ENCODE measurements around the gene MRRF. TPM values are rescaled to one million over a fixed set of nuclear protein-coding genes. Genes with fewer than 3 reads are reported as not detected.

MRRF gene
- total and polyA plus RNA-seq, 5 donors: 23.1 to 33.8 (median 26.7) TPM

DNA sequence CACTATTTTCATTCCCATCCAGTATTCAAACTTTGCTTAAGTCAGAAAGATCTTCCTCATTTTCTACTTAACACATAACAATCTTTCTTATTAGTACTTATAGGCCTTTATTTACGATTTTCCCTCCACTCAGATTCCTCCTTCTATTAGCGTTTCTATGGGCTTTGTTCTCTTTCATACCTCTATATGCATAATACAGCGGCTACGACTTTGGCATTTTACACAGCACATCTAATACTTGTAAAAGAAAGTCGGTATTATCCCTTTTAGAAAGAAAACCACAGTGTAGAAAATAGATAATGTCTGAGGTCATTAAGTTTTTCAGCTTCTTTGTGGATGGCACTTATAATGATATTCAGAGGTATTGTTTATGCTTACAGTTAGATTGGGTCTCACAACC is 8.5 kb upstream of the MRRF start:
- Histone ChIP-seq H3K27ac (ENCODE audit: low read length) (no peak overlapping the region), H3K4me3 (ENCODE audit: low read length) (no peak overlapping the region), H3K9me3 (ENCODE audit: control insufficient read depth, low read length) (no peaks in the 10 kb centered on the region), H3K27me3 (ENCODE audit: control insufficient read depth, insufficient read depth) (no peaks in the 10 kb centered on the region), H3K4me1 (ENCODE audit: control insufficient read depth, insufficient read depth, low read length) (peaks cover 2% of the 10 kb centered on the region)
- 93% methylated on average over 5 of the region's 5 CpGs for WGBS
- no peak for DNase-seq
- intact Hi-C loops (cut with DNase I): no loop called here
- ATAC-seq: no peak

- intact Hi-C loops (cut with DNase I): no loop called here
- 58% methylated on average over 2 of the region's 2 CpGs for whole genome bisulfite sequencing
- ATAC-seq: no peak
- no peak for DNase-seq
- Histone ChIP-seq H3K27ac (ENCODE audit: low read length) (no peak overlapping the region), H3K27me3 (ENCODE audit: control insufficient read depth, insufficient read depth) (no peaks in the 10 kb centered on the region), H3K9me3 (ENCODE audit: control insufficient read depth, low read length) (no peaks in the 10 kb centered on the region), H3K4me1 (ENCODE audit: control insufficient read depth, insufficient read depth, low read length) (peaks cover 5% of the 10 kb centered on the region), H3K4me3 (ENCODE audit: low read length) (no peak overlapping the region)
Observed at GRCh38 chr9:122258886-122259415, 5.7 kb upstream of the MRRF start.

GRCh38 chr9:122261469-122261881 is 3.2 kb upstream of the MRRF start:
- Histone ChIP-seq H3K27me3 (ENCODE audit: control insufficient read depth, insufficient read depth) (no peaks in the 10 kb centered on the region), H3K4me1 (ENCODE audit: control insufficient read depth, insufficient read depth, low read length) (peaks cover 7% of the 10 kb centered on the region), H3K4me3 (ENCODE audit: low read length) (no peak overlapping the region), H3K27ac (ENCODE audit: low read length) (no peak overlapping the region), H3K9me3 (ENCODE audit: control insufficient read depth, low read length) (no peaks in the 10 kb centered on the region)
- intact Hi-C loops (cut with DNase I): loop anchor here in 1 of 4 donors (10.0 kb wide), 1 partner anchor 83 kb away; no protein-coding TSS in a partner anchor
- DNase-seq (peak; percentile 83 to 87 (median 85)), ATAC-seq (peak; percentile 20 to 70)
- WGBS: 71% methylated on average over 1 of the region's 1 CpG

- WGBS: 88% methylated on average over 1 of the region's 1 CpG
- ATAC-seq (no peak), DNase-seq (no peak)
- Histone ChIP-seq H3K4me3 (ENCODE audit: low read length) (no peak overlapping the region), H3K27me3 (ENCODE audit: control insufficient read depth, insufficient read depth) (no peaks in the 10 kb centered on the region), H3K27ac (ENCODE audit: low read length) (no peak overlapping the region), H3K4me1 (ENCODE audit: control insufficient read depth, insufficient read depth, low read length) (peaks cover 7% of the 10 kb centered on the region), H3K9me3 (ENCODE audit: control insufficient read depth, low read length) (no peaks in the 10 kb centered on the region)
- intact Hi-C loops (cut with DNase I): loop anchor here in 1 of 4 donors (10.0 kb wide), 1 partner anchor 83 kb away; no protein-coding TSS in a partner anchor
Observed at GRCh38 chr9:122262073-122262472, 2.6 kb upstream of the MRRF start.

DNA sequence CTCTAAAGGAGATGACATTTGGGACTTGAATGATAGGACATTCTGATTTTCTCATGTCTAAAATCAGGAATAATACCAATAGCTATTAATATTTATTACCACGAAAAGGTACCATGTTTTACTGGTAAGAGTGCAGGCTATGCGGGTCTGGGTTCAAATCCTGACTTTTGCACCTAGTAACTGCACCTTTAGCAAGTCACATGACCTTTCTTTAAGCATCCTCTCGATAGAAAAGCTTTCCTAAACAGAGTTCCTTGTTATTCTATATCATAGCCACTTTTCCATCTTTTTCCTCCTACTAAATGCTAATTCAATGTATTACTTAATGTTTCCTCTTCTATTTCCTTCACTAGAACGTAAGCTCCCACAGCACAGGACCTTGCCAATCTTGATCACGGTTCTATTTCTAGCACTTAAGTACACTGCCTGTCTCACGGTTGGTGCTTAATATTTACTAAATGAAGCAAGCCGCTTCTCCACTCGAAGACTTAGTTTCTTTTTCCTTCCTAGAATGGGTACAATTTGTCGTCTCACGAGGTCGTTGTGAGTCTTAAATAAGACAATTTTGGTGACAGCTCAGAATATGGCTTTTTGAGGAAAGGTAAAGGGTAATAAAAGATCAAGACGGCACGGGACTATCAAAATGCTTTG is 858 bp upstream of the MRRF start:
- ATAC-seq (peak; percentile 27 to 32), DNase-seq (no peak)
- 13% methylated on average over 13 of the region's 13 CpGs for WGBS
- Histone ChIP-seq H3K9me3 (ENCODE audit: control insufficient read depth, low read length) (no peaks in the 10 kb centered on the region), H3K27me3 (ENCODE audit: control insufficient read depth, insufficient read depth) (no peaks in the 10 kb centered on the region), H3K4me3 (ENCODE audit: low read length) (peak overlapping the region; percentile 48), H3K4me1 (ENCODE audit: control insufficient read depth, insufficient read depth, low read length) (peaks cover 7% of the 10 kb centered on the region), H3K27ac (ENCODE audit: low read length) (peak overlapping the region; percentile 74)
- intact Hi-C loops (cut with DNase I): loop anchor here in 1 of 4 donors (10.0 kb wide), 1 partner anchor 81 kb away; no protein-coding TSS in a partner anchor

- H3K4me3 ChIP-seq (ENCODE audit: low read length): peak overlapping the region; percentile 48
- peak overlapping the region; percentile 74 for H3K27ac ChIP-seq (ENCODE audit: low read length)
- 11% methylated on average over 17 of the region's 17 CpGs for WGBS
- no peaks in the 10 kb centered on the region for H3K9me3 ChIP-seq (ENCODE audit: control insufficient read depth, low read length)
- DNase-seq: no peak
- intact Hi-C loops (cut with DNase I): loop anchor here in 1 of 4 donors (10.0 kb wide), 1 partner anchor 79 kb away; no protein-coding TSS in a partner anchor
- ATAC-seq: peak; percentile 9 to 24
- H3K27me3 ChIP-seq (ENCODE audit: control insufficient read depth, insufficient read depth): no peaks in the 10 kb centered on the region
- H3K4me1 ChIP-seq (ENCODE audit: control insufficient read depth, insufficient read depth, low read length): peaks cover 7% of the 10 kb centered on the region
Observed at GRCh38 chr9:122265149-122265915, 650 bp downstream of the MRRF start.

- ATAC-seq (no peak), DNase-seq (no peak)
- Histone ChIP-seq H3K4me3 (ENCODE audit: low read length) (no peak overlapping the region), H3K27me3 (ENCODE audit: control insufficient read depth, insufficient read depth) (no peaks in the 10 kb centered on the region), H3K27ac (ENCODE audit: low read length) (no peak overlapping the region), H3K9me3 (ENCODE audit: control insufficient read depth, low read length) (no peaks in the 10 kb centered on the region), H3K4me1 (ENCODE audit: control insufficient read depth, insufficient read depth, low read length) (peaks cover 7% of the 10 kb centered on the region)
- intact Hi-C loops (cut with DNase I): loop anchor here in 1 of 4 donors (10.0 kb wide), 1 partner anchor 77 kb away; no protein-coding TSS in a partner anchor
- WGBS: 76% methylated on average over 6 of the region's 6 CpGs
Observed at GRCh38 chr9:122268041-122268814, 3.5 kb downstream of the MRRF start.

DNA sequence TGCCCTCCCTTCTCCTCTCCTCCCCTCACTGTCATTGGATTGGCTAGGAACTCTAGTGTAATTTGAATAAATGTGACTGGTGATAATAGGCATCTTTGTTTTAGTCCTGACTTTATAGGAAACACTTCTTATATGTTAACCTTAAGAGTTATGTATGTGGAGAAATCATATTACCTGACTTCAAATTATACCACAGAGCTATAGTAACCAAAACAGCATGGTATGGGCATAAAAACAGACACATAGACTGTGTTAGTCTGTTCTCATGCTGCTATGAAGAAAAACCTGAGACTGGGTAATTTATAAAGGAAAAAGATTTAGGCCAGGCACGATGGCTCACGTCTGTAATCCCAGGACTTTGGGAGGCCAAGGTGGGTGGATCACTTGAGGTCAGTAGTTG is 9.4 kb downstream of the MRRF start:
- H3K4me3 ChIP-seq (ENCODE audit: low read length): no peak overlapping the region
- no peak for DNase-seq
- no peaks in the 10 kb centered on the region for H3K9me3 ChIP-seq (ENCODE audit: control insufficient read depth, low read length)
- no peaks in the 10 kb centered on the region for H3K4me1 ChIP-seq (ENCODE audit: control insufficient read depth, insufficient read depth, low read length)
- 94% methylated on average over 2 of the region's 2 CpGs for WGBS
- H3K27ac ChIP-seq (ENCODE audit: low read length): no peak overlapping the region
- intact Hi-C loops (cut with DNase I): no loop called here
- no peak for ATAC-seq
- no peaks in the 10 kb centered on the region for H3K27me3 ChIP-seq (ENCODE audit: control insufficient read depth, insufficient read depth)

DNA sequence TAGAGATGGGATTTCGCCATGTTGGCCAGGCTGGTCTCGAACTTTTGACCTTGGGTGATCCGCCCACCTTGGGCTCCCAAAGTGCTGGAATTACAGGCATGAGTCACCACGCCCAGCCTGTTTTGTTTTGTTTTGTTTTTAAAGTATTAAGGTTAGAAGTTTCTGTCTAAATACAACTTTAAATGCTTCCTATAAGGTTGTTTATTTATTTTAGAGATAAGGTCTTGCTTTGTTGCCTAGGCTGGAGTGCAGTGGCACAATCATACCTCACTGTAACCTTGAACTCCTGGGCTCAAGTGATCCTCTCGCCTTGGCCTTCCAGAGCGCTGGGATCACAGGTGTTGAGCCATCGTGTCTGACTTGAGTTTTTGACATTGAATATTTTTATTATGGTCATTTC is 11.4 kb downstream of the MRRF start:
- Histone ChIP-seq H3K27ac (ENCODE audit: low read length) (no peak overlapping the region), H3K27me3 (ENCODE audit: control insufficient read depth, insufficient read depth) (no peaks in the 10 kb centered on the region), H3K4me1 (ENCODE audit: control insufficient read depth, insufficient read depth, low read length) (no peaks in the 10 kb centered on the region), H3K4me3 (ENCODE audit: low read length) (no peak overlapping the region), H3K9me3 (ENCODE audit: control insufficient read depth, low read length) (no peaks in the 10 kb centered on the region)
- intact Hi-C loops (cut with DNase I): no loop called here
- 97% methylated on average over 7 of the region's 7 CpGs for WGBS
- ATAC-seq: no peak
- peak in 1 of 3 donors; percentile 18 for DNase-seq

GRCh38 chr9:122277285-122277897 is 12.7 kb downstream of the MRRF start:
- intact Hi-C loops (cut with DNase I): no loop called here
- 97% methylated on average over 10 of the region's 10 CpGs for WGBS
- no peaks in the 10 kb centered on the region for H3K4me1 ChIP-seq (ENCODE audit: control insufficient read depth, insufficient read depth, low read length)

More at GRCh38 chr9:122277285-122277897, 12.7 kb downstream of the MRRF start:
- no peak overlapping the region for H3K4me3 ChIP-seq (ENCODE audit: low read length)
- no peaks in the 10 kb centered on the region for H3K9me3 ChIP-seq (ENCODE audit: control insufficient read depth, low read length)
- H3K27ac ChIP-seq (ENCODE audit: low read length): no peak overlapping the region
- no peaks in the 10 kb centered on the region for H3K27me3 ChIP-seq (ENCODE audit: control insufficient read depth, insufficient read depth)
- DNase-seq: no peak
- ATAC-seq: no peak
